Panc1 (cell line): ENCODE results near the gene GLIPR2. TPM values are rescaled to one million over a fixed set of nuclear protein-coding genes. Genes with fewer than 3 reads are reported as not detected.

ENCODE experiments used
- ATAC-seq: fragments of 200-7000 bp; cut with Tn5 transposase; 2 replicates; pipeline ENCODE4 v1.9.1; 2020; ENCODE audit warnings: mild to moderate bottlenecking, moderate library complexity
- BruUV-seq: library from RNA; stranded (reverse); fragments of 400-500 nt; replicated peaks from 2 replicates; lab custom pipeline; 2021; lab: Mats Ljungman, UMichigan
- CTCF ChIA-PET: fragments of 300-600 bp; sonication (Branson Sonifier 250); formaldehyde crosslinking; loops from one replicate; lab custom pipeline; 2022; ENCODE audit warnings: antibody characterized with exemption; lab: Charles Lee
- POLR2A ChIA-PET: fragments of 300-600 bp; sonication (Branson Sonifier 250); formaldehyde crosslinking; loops from one replicate; lab custom pipeline; 2022; ENCODE audit warnings: antibody characterized with exemption; lab: Charles Lee
- DNase-seq: peaks from one replicate; pipeline ENCODE4 v3.0.0-alpha.2; 2010; ENCODE audit warnings: low read depth, low spot score
- H3K27ac ChIP-seq: 2 replicates; pipeline ENCODE4 v1.5.1; 2011; ENCODE audit warnings: mild to moderate bottlenecking, low read length, inconsistent platforms
- H3K27me3 ChIP-seq: fragments of 200-500 bp; sonication (Bioruptor generic); 2 replicates; pipeline ENCODE4 v1.6.0; 2014; ENCODE audit warnings: low read length, inconsistent platforms; ENCODE audit not compliant: control insufficient read depth, insufficient read depth
- H3K36me3 ChIP-seq: fragments of 200-500 bp; sonication (Bioruptor generic); 2 replicates; pipeline ENCODE4 v1.5.1; 2014; ENCODE audit warnings: inconsistent platforms, mild to moderate bottlenecking, low read length, moderate library complexity; ENCODE audit not compliant: control insufficient read depth, insufficient read depth
- H3K4me1 ChIP-seq: 2 replicates; pipeline ENCODE4 v1.5.1; 2011; ENCODE audit warnings: inconsistent platforms, mild to moderate bottlenecking, low read length, moderate library complexity; ENCODE audit not compliant: control insufficient read depth, insufficient read depth
- H3K4me3 ChIP-seq, 2 experiments: 2 replicates each; pipeline ENCODE4 v1.5.1; 2011 to 2012; ENCODE audit warnings: low read depth in 2 of 2, low read length in 2 of 2, mild to moderate bottlenecking in 2 of 2, inconsistent platforms in 1 of 2, moderate library complexity in 1 of 2
- H3K9me3 ChIP-seq: fragments of 200-500 bp; sonication (Bioruptor generic); 2 replicates; pipeline ENCODE4 v1.5.1; 2014; ENCODE audit warnings: low read depth, mild to moderate bottlenecking, inconsistent platforms, low read length, moderate library complexity; ENCODE audit not compliant: control insufficient read depth, insufficient read depth
- POLR2AphosphoS5 ChIP-seq: IDR thresholded peaks from 2 replicates; pipeline ENCODE4 v1.6.1; 2012; ENCODE audit warnings: mild to moderate bottlenecking, low read depth, low read length, moderate library complexity
- SIN3A ChIP-seq: IDR thresholded peaks from 2 replicates; pipeline ENCODE4 v1.6.1; 2012; ENCODE audit warnings: low read depth, mild to moderate bottlenecking, low read length, moderate library complexity, borderline replicate concordance; ENCODE audit not compliant: insufficient read depth
- TCF7L2 ChIP-seq: IDR thresholded peaks from 2 replicates; pipeline ENCODE4 v1.6.1; 2011; ENCODE audit warnings: mild to moderate bottlenecking, low read depth, low read length, inconsistent platforms
- in situ Hi-C: cut with HindIII; loops from 2 replicates; pipeline ENCODE4 v1.10.0; 2016; ENCODE audit warnings: low sequenced_read_pairs, low pct_unique_long_range_greater_than_20kb
- intact Hi-C: fragments of 100-400 bp; cut with micrococcal nuclease; formaldehyde crosslinking; loops from one replicate; pipeline ENCODE4 v1.10.0; 2022; ENCODE audit not compliant: unreplicated experiment
- total RNA-seq: library from RNA; stranded (reverse); gene quantifications from one replicate; pipeline ENCODE4 v1.2.1, GENCODE V29; 2021; ENCODE audit not compliant: unreplicated experiment
- TF ChIP-seq, protein P1 (sequence below), 2 experiments: IDR thresholded peaks; 2 replicates each; pipeline ENCODE4 v1.6.1; 2011 to 2012; ENCODE audit warnings: low read depth in 2 of 2, control low read depth in 1 of 2, low read length in 1 of 2, mild to moderate bottlenecking in 1 of 2, moderate library complexity in 1 of 2; ENCODE audit not compliant: insufficient read depth in 1 of 2
- TF ChIP-seq, protein P2 (sequence below): fragments of 450-650 bp; IDR thresholded peaks from 2 replicates; pipeline ENCODE4 v1.5.1; 2017; ENCODE audit warnings: mild to moderate bottlenecking

Gene GLIPR2
- total RNA-seq, 1 experiment from 2014 or later, result 4.9 TPM

DNA sequence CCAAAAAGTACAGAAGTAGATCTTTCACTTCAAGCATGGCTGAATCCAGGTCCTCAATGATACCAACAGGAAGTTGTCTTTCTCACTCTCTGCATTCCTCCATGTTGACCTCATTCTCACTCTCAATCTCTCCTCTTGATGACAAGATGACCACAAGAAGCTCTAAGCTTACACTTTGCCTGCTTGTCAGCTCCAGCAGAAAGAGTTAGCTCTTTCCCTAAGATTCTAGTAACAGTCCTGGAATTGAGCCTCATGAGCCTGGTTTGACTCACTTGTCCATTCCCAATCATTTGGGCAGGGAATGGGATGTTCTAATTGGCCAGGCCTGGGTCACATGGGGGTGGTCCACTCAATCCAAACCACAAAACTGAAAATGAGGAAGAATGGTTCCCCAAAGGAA is 50.9 kb downstream of the GLIPR2 start:
- no peak for DNase-seq
- no TSS peak for BruUV-seq

DNA sequence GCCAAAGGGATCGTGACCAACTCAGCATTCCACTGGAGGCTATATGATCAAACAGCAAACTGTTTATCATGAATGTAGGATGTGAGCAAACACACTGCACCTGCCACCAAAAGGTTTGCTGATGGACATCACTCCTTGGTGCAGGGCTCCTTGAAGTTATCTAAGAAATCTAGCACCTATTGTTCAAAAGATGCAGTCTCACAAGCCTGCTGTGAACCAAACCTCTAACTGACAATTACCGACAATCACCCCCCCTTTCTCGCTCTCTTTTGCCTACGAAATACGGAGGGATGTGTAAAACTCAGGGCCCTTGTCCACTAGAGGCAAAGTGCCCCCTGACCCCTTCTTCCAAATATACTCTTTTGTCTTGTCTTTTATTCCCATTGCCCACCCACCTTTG is 51.7 kb downstream of the GLIPR2 start:
- Histone ChIP-seq H3K4me3 (no peak overlapping the region), H3K27ac (no peak overlapping the region), H3K27me3 (no peaks in the 10 kb centered on the region), H3K36me3 (no peaks in the 10 kb centered on the region; the same call in 1 of the 2 replicates), H3K4me1 (peaks cover 18% of the 10 kb centered on the region), H3K9me3 (no peaks in the 10 kb centered on the region)
- no peak for DNase-seq
- ChIA-PET POLR2A (no interaction called here), CTCF (no interaction called here)
- TF ChIP-seq, protein P1, sequence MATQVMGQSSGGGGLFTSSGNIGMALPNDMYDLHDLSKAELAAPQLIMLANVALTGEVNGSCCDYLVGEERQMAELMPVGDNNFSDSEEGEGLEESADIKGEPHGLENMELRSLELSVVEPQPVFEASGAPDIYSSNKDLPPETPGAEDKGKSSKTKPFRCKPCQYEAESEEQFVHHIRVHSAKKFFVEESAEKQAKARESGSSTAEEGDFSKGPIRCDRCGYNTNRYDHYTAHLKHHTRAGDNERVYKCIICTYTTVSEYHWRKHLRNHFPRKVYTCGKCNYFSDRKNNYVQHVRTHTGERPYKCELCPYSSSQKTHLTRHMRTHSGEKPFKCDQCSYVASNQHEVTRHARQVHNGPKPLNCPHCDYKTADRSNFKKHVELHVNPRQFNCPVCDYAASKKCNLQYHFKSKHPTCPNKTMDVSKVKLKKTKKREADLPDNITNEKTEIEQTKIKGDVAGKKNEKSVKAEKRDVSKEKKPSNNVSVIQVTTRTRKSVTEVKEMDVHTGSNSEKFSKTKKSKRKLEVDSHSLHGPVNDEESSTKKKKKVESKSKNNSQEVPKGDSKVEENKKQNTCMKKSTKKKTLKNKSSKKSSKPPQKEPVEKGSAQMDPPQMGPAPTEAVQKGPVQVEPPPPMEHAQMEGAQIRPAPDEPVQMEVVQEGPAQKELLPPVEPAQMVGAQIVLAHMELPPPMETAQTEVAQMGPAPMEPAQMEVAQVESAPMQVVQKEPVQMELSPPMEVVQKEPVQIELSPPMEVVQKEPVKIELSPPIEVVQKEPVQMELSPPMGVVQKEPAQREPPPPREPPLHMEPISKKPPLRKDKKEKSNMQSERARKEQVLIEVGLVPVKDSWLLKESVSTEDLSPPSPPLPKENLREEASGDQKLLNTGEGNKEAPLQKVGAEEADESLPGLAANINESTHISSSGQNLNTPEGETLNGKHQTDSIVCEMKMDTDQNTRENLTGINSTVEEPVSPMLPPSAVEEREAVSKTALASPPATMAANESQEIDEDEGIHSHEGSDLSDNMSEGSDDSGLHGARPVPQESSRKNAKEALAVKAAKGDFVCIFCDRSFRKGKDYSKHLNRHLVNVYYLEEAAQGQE (IDR thresholded peaks at IDR 0.05; ENCODE audit: insufficient read depth in 1 of 2, low read depth in 2 of 2, low read length in 1 of 2), result no peak
- TF ChIP-seq POLR2AphosphoS5, result no peak
- no peak for TF ChIP-seq TCF7L2
- TF ChIP-seq, protein P2, sequence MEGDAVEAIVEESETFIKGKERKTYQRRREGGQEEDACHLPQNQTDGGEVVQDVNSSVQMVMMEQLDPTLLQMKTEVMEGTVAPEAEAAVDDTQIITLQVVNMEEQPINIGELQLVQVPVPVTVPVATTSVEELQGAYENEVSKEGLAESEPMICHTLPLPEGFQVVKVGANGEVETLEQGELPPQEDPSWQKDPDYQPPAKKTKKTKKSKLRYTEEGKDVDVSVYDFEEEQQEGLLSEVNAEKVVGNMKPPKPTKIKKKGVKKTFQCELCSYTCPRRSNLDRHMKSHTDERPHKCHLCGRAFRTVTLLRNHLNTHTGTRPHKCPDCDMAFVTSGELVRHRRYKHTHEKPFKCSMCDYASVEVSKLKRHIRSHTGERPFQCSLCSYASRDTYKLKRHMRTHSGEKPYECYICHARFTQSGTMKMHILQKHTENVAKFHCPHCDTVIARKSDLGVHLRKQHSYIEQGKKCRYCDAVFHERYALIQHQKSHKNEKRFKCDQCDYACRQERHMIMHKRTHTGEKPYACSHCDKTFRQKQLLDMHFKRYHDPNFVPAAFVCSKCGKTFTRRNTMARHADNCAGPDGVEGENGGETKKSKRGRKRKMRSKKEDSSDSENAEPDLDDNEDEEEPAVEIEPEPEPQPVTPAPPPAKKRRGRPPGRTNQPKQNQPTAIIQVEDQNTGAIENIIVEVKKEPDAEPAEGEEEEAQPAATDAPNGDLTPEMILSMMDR, result no peak
- no peak for TF ChIP-seq SIN3A
- intact Hi-C loops (no loop called here), in situ Hi-C loops (no loop called here)
- no TSS peak for BruUV-seq
- no peak for ATAC-seq

More for the DNA sequence above, 50.9 kb downstream of the GLIPR2 start:
- ChIA-PET POLR2A (interaction anchor here (0.6 kb wide), 1 partner anchor 13 kb away, joined by 4 read pairs; no protein-coding TSS in a partner anchor), CTCF (no interaction called here)
- H3K36me3 ChIP-seq, result no peaks in the 10 kb centered on the region; the same call in 1 of the 2 replicates
- H3K27ac ChIP-seq, result no peak overlapping the region
- intact Hi-C loops (no loop called here), in situ Hi-C loops (no loop called here)
- H3K9me3 ChIP-seq, result no peaks in the 10 kb centered on the region
- H3K27me3 ChIP-seq, result no peaks in the 10 kb centered on the region
- no peak overlapping the region for H3K4me3 ChIP-seq
- peaks cover 10% of the 10 kb centered on the region for H3K4me1 ChIP-seq
- TF ChIP-seq TCF7L2, result no peak
- TF ChIP-seq POLR2AphosphoS5, result no peak
- TF ChIP-seq SIN3A, result no peak
- TF ChIP-seq, protein P2, result no peak
- TF ChIP-seq, protein P1 (IDR thresholded peaks at IDR 0.05; ENCODE audit: insufficient read depth in 1 of 2, low read depth in 2 of 2, low read length in 1 of 2), result no peak
- no peak for ATAC-seq
